SKM-1 treated with dmso at 0.1 percent for 144 hours (cell line): ENCODE results near the gene CYB5R3.
A peak's percentile ranks its signal among the peaks of the same experiment; 100 is the strongest.
"Not testable (repeated sequence)": the region's sequence is repeated elsewhere in the genome, so short reads cannot be mapped to it uniquely, and the experiment has no call there.

Experiments
- DNase-seq: peaks from one replicate; lab custom pipeline; 2025; ENCODE audit not compliant: unreplicated experiment; lab: John Stamatoyannopoulos, UW

The CYB5R3 gene

GRCh38 chr22:42679691-42680090, 30.5 kb upstream of the CYB5R3 start:
- DNase-seq: no peak

GRCh38 chr22:42678894-42679293, 29.7 kb upstream of the CYB5R3 start:
- no peak for DNase-seq

GRCh38 chr22:42677936-42678335, 28.7 kb upstream of the CYB5R3 start:
- not testable (repeated sequence) for DNase-seq

GRCh38 chr22:42676059-42676607, 26.9 kb upstream of the CYB5R3 start:
- DNase-seq: no peak

GRCh38 chr22:42673898-42674401, 24.8 kb upstream of the CYB5R3 start:
- DNase-seq: no peak

GRCh38 chr22:42673071-42673470, 23.9 kb upstream of the CYB5R3 start:
- DNase-seq: not testable (repeated sequence)

- DNase-seq: no peak
These were observed 21.9 kb upstream of the CYB5R3 start for GRCh38 chr22:42670921-42671709.

- no peak for DNase-seq
These were observed 20.9 kb upstream of the CYB5R3 start for GRCh38 chr22:42670046-42670445.

GRCh38 chr22:42666393-42666792, 17.2 kb upstream of the CYB5R3 start:
- DNase-seq: not testable (repeated sequence)

- no peak for DNase-seq
These were observed 16.0 kb upstream of the CYB5R3 start for GRCh38 chr22:42664976-42665831.

- peak; percentile 47 for DNase-seq
These were observed 13.0 kb upstream of the CYB5R3 start for GRCh38 chr22:42661985-42662831.

- DNase-seq: no peak
These were observed 7.4 kb upstream of the CYB5R3 start for GRCh38 chr22:42656578-42656977.

GRCh38 chr22:42655693-42656092, 6.5 kb upstream of the CYB5R3 start:
- no peak for DNase-seq

- DNase-seq: no peak
These were observed 5.4 kb upstream of the CYB5R3 start for GRCh38 chr22:42654436-42655073.

- no peak for DNase-seq
These were observed 4.8 kb upstream of the CYB5R3 start for GRCh38 chr22:42653999-42654398.

- no peak for DNase-seq
These were observed 1.9 kb upstream of the CYB5R3 start for GRCh38 chr22:42651134-42651533.

GRCh38 chr22:42648368-42649245, 585 bp downstream of the CYB5R3 start:
- no peak for DNase-seq

- no peak for DNase-seq
These were observed 1.2 kb downstream of the CYB5R3 start for GRCh38 chr22:42648017-42648367.
